Caco-2 (cell line): ENCODE results near the gene NKAIN2. TPM values are rescaled to one million over a fixed set of nuclear protein-coding genes. Genes with fewer than 3 reads are reported as not detected.

Experiments used
- BruUV-seq: library from RNA; stranded (reverse); fragments of 400-500 nt; replicated peaks from 2 replicates; lab custom pipeline; 2021; lab: Mats Ljungman, UMichigan
- CTCF ChIA-PET: fragments of 300-600 bp; sonication (Branson Sonifier 250); formaldehyde crosslinking; loops from one replicate; lab custom pipeline; 2022; ENCODE audit warnings: antibody characterized with exemption; lab: Charles Lee
- POLR2A ChIA-PET: fragments of 300-600 bp; sonication (Branson Sonifier 250); formaldehyde crosslinking; loops from one replicate; lab custom pipeline; 2022; ENCODE audit warnings: antibody characterized with exemption; lab: Charles Lee
- DNase-seq, 2 experiments: peaks; one replicate each; pipeline versions ENCODE4 v3.0.0 to v3.0.0-alpha.2; 2020 to 2022
- H3K27me3 ChIP-seq: replicated peaks from 2 replicates; pipeline ENCODE4 v1.6.0; 2011; ENCODE audit warnings: low read length; ENCODE audit not compliant: control insufficient read depth, insufficient read depth
- H3K36me3 ChIP-seq: 2 replicates; pipeline ENCODE4 v1.5.1; 2011; ENCODE audit warnings: low read length; ENCODE audit not compliant: control insufficient read depth, insufficient read depth
- H3K4me1 ChIP-seq: fragments of 250-450 bp; sonication (Bioruptor Pico); 2 replicates; pipeline ENCODE4 v1.5.1; 2020; ENCODE audit warnings: mild to moderate bottlenecking
- H3K4me3 ChIP-seq: 2 replicates; pipeline ENCODE4 v1.5.1; 2011; ENCODE audit warnings: low read depth, mild to moderate bottlenecking, control low read depth, low read length
- H3K9me3 ChIP-seq: fragments of 250-450 bp; sonication (Bioruptor Pico); 2 replicates; pipeline ENCODE4 v1.5.1; 2020; ENCODE audit warnings: mild to moderate bottlenecking, moderate library complexity
- H3K27ac Mint-ChIP-seq: one replicate; pipeline ENCODE4 v1.8.0; 2022; ENCODE audit warnings: mixed read lengths; ENCODE audit not compliant: unreplicated experiment
- H3K27me3 Mint-ChIP-seq: one replicate; pipeline ENCODE4 v1.8.0; 2022; ENCODE audit warnings: mixed read lengths; ENCODE audit not compliant: insufficient read depth, unreplicated experiment
- H3K36me3 Mint-ChIP-seq: one replicate; pipeline ENCODE4 v1.8.0; 2022; ENCODE audit warnings: mild to moderate bottlenecking, mixed read lengths; ENCODE audit not compliant: insufficient read depth, unreplicated experiment
- H3K4me1 Mint-ChIP-seq: one replicate; pipeline ENCODE4 v1.8.0; 2022; ENCODE audit warnings: low read depth, mixed read lengths; ENCODE audit not compliant: unreplicated experiment
- H3K4me3 Mint-ChIP-seq: one replicate; pipeline ENCODE4 v1.8.0; 2022; ENCODE audit warnings: mild to moderate bottlenecking, moderate library complexity, mixed read lengths; ENCODE audit not compliant: unreplicated experiment
- H3K9me3 Mint-ChIP-seq: one replicate; pipeline ENCODE4 v1.8.0; 2022; ENCODE audit warnings: mixed read lengths; ENCODE audit not compliant: unreplicated experiment
- intact Hi-C: fragments of 100-400 bp; cut with micrococcal nuclease; formaldehyde crosslinking; loops from one replicate; pipeline ENCODE4 v1.10.0; 2022; ENCODE audit not compliant: unreplicated experiment
- total RNA-seq: library from RNA; stranded (reverse); gene quantifications from 2 replicates; pipeline ENCODE4 v1.2.3, GENCODE V29; 2022
- TF ChIP-seq, protein P1 (sequence below), 2 experiments: fragments of 200-600 bp in 1 of 2; IDR thresholded peaks; 1 replicate in 1 of 2; 2 replicates in 1 of 2; pipeline versions ENCODE4 v1.5.1 to v1.8.0; 2011 to 2022; ENCODE audit warnings: antibody characterized with exemption in 1 of 2, control low read depth in 1 of 2, inconsistent platforms in 1 of 2, low read depth in 1 of 2, low read length in 1 of 2, mild to moderate bottlenecking in 1 of 2, moderate library complexity in 1 of 2; ENCODE audit not compliant: insufficient read depth in 1 of 2, severe bottlenecking in 1 of 2, unreplicated experiment in 1 of 2

Gene NKAIN2
- total RNA-seq, 1 experiment from 2014 or later, result not detected

DNA sequence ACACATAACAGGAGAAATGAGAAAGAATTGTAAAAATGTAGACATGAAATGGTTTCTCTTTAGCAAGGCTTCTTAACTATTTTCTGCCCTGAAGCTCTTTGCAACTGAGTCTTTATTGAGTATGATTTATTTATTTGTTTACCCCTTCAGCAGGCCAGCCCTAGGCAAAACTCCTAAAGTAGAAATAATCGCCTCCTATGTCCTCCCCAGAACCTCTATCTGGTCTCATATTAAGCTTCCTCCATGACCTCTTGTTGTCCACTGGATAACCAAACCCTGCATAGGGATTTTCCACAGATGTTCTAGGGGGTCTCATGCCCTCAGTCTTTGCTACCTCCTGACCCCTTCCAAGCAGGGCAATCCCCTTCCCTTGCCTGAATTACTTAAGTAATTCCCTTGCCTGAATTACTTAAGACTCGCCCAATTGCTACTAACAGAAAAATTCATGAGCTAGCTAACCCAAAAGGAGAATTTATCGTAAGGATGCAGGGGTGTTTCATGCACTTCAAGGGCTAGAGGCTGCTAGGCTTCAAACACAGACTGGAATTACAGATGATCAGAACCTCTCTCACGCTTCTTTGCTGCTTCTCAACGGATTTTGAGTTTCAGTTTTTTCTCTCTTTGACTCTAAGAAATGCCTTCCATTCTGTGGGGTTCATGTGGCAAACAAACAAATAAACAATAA lies 732.6 kb downstream of the NKAIN2 start:
- POLR2A ChIA-PET, result no interaction called here
- Histone ChIP-seq H3K27me3 (no peaks in the 10 kb centered on the region), H3K36me3 (no peaks in the 10 kb centered on the region), H3K4me3 (no peak overlapping the region), H3K9me3 (no peaks in the 10 kb centered on the region), H3K4me1 (no peaks in the 10 kb centered on the region)
- H3K4me3 Mint-ChIP-seq, result no peak overlapping the region
- no peaks in the 10 kb centered on the region for H3K9me3 Mint-ChIP-seq
- intact Hi-C loops, result no loop called here
- TF ChIP-seq, protein P1, sequence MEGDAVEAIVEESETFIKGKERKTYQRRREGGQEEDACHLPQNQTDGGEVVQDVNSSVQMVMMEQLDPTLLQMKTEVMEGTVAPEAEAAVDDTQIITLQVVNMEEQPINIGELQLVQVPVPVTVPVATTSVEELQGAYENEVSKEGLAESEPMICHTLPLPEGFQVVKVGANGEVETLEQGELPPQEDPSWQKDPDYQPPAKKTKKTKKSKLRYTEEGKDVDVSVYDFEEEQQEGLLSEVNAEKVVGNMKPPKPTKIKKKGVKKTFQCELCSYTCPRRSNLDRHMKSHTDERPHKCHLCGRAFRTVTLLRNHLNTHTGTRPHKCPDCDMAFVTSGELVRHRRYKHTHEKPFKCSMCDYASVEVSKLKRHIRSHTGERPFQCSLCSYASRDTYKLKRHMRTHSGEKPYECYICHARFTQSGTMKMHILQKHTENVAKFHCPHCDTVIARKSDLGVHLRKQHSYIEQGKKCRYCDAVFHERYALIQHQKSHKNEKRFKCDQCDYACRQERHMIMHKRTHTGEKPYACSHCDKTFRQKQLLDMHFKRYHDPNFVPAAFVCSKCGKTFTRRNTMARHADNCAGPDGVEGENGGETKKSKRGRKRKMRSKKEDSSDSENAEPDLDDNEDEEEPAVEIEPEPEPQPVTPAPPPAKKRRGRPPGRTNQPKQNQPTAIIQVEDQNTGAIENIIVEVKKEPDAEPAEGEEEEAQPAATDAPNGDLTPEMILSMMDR (IDR thresholded peaks at IDR 0.05; ENCODE audit: insufficient read depth in 1 of 2, low read depth in 1 of 2, low read length in 1 of 2, severe bottlenecking in 1 of 2, unreplicated experiment in 1 of 2), result no peak
- DNase-seq, result no peak
- CTCF ChIA-PET, result no interaction called here
- no peaks in the 10 kb centered on the region for H3K4me1 Mint-ChIP-seq
- H3K36me3 Mint-ChIP-seq, result no peaks in the 10 kb centered on the region
- H3K27me3 Mint-ChIP-seq, result no peaks in the 10 kb centered on the region
- no TSS peak for BruUV-seq
- H3K27ac Mint-ChIP-seq, result no peak overlapping the region

DNA sequence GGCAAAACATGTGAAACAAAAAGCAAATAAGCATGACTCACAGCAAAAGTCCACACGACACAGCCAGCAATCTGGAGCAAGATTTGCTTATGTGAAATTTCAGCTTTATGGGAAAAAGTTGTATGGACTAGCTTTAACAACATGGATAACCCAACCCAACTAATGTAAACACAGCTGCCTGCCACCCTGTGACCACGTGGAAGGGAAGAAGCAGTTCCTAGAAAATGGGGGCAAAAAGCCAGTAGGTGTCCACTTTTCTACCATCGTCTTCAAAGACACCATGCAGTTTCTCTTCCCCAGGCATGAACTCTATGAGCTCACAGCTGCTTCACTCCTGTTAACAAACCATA lies 733.2 kb downstream of the NKAIN2 start:
- ChIA-PET CTCF (no interaction called here), POLR2A (no interaction called here)
- no peaks in the 10 kb centered on the region for H3K27me3 Mint-ChIP-seq
- no peaks in the 10 kb centered on the region for H3K27me3 ChIP-seq
- intact Hi-C loops, result no loop called here
- H3K4me3 ChIP-seq, result no peak overlapping the region
- no peaks in the 10 kb centered on the region for H3K9me3 Mint-ChIP-seq
- H3K4me1 ChIP-seq, result no peaks in the 10 kb centered on the region
- H3K9me3 ChIP-seq, result no peaks in the 10 kb centered on the region
- no peak overlapping the region for H3K27ac Mint-ChIP-seq
- H3K36me3 ChIP-seq, result no peaks in the 10 kb centered on the region
- TF ChIP-seq, protein P1 (IDR thresholded peaks at IDR 0.05; ENCODE audit: insufficient read depth in 1 of 2, low read depth in 1 of 2, low read length in 1 of 2, severe bottlenecking in 1 of 2, unreplicated experiment in 1 of 2), result no peak
- BruUV-seq, result no TSS peak
- no peak for DNase-seq
- H3K4me3 Mint-ChIP-seq, result no peak overlapping the region
- H3K4me1 Mint-ChIP-seq, result no peaks in the 10 kb centered on the region
- no peaks in the 10 kb centered on the region for H3K36me3 Mint-ChIP-seq

DNA sequence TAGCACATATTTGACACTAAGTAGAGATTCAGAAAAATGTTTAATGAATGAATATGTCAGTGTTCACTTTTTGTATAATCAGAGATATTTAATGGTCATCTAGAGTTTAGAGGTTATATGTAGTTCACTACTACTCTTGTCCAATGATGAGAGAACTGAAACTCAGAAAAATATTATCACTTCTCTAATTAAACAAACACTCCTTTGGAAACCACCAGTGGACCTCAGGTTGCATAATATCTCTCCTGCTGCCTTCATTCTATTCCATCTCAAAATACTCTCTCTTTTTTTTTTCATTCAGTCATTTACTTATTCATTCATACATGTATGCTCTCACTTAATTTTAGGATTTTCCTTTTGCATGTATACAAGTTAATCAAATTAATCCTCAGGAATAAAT lies 735.4 kb downstream of the NKAIN2 start:
- ChIA-PET POLR2A (no interaction called here), CTCF (no interaction called here)
- Histone ChIP-seq H3K36me3 (no peaks in the 10 kb centered on the region), H3K4me3 (no peak overlapping the region), H3K27me3 (no peaks in the 10 kb centered on the region), H3K9me3 (no peaks in the 10 kb centered on the region), H3K4me1 (no peaks in the 10 kb centered on the region)
- H3K27me3 Mint-ChIP-seq, result no peaks in the 10 kb centered on the region
- BruUV-seq, result no TSS peak
- DNase-seq, result no peak
- no peaks in the 10 kb centered on the region for H3K36me3 Mint-ChIP-seq
- no peak overlapping the region for H3K4me3 Mint-ChIP-seq
- intact Hi-C loops, result no loop called here
- H3K27ac Mint-ChIP-seq, result no peak overlapping the region
- H3K9me3 Mint-ChIP-seq, result no peaks in the 10 kb centered on the region
- TF ChIP-seq, protein P1 (IDR thresholded peaks at IDR 0.05; ENCODE audit: insufficient read depth in 1 of 2, low read depth in 1 of 2, low read length in 1 of 2, severe bottlenecking in 1 of 2, unreplicated experiment in 1 of 2), result no peak
- H3K4me1 Mint-ChIP-seq, result no peaks in the 10 kb centered on the region
